Measurements from ENCODE around the gene GABBR2. TPM values are rescaled to one million over a fixed set of nuclear protein-coding genes. Genes with fewer than 3 reads are reported as not detected.

GABBR2 gene
- total RNA-seq, 4 donors from 2014 or later = 2.4 to 13.6 (median 10.0) TPM

- intact Hi-C loops (cut with DNase I) = no loop called here
- TF ChIP-seq POLR2A (IDR thresholded peaks at IDR 0.05) (no peak), CTCF (IDR thresholded peaks at IDR 0.05) (no peak)
- H3K4me3 ChIP-seq (replicated peaks in 1 of 3) = no peak overlapping the region
- no peaks in the 10 kb centered on the region for H3K4me1 ChIP-seq
- no peak for DNase-seq
- H3K27me3 ChIP-seq = no peaks in the 10 kb centered on the region
- no peak overlapping the region for H3K27ac ChIP-seq
- WGBS, 2 donors = 76 to 91% methylated on average over 2 of the region's 2 CpGs
- H3K9me3 ChIP-seq = no peaks in the 10 kb centered on the region
- no peaks in the 10 kb centered on the region for H3K36me3 ChIP-seq
Measured at GRCh38 chr9:98694943-98695342, 13.8 kb downstream of the GABBR2 start.

- no peak for DNase-seq
- Histone ChIP-seq H3K4me1 (no peaks in the 10 kb centered on the region), H3K36me3 (no peaks in the 10 kb centered on the region), H3K27me3 (no peaks in the 10 kb centered on the region), H3K27ac (no peak overlapping the region), H3K9me3 (no peaks in the 10 kb centered on the region), H3K4me3 (replicated peaks in 1 of 3) (no peak overlapping the region)
- WGBS, 2 donors = 89 to 94% methylated on average over 6 to 7 of the region's 7 CpGs
- intact Hi-C loops (cut with DNase I) = no loop called here
- TF ChIP-seq POLR2A (IDR thresholded peaks at IDR 0.05) = no peak
- no peak for TF ChIP-seq CTCF (IDR thresholded peaks at IDR 0.05)
Measured at GRCh38 chr9:98692392-98692791, 16.3 kb downstream of the GABBR2 start.

GRCh38 chr9:98691890-98692289 is 16.8 kb downstream of the GABBR2 start:
- Histone ChIP-seq H3K27ac (no peak overlapping the region), H3K36me3 (no peaks in the 10 kb centered on the region), H3K4me3 (replicated peaks in 1 of 3) (no peak overlapping the region), H3K4me1 (peaks cover 0 to under 1% of the 10 kb centered on the region in 2 donors), H3K27me3 (no peaks in the 10 kb centered on the region), H3K9me3 (no peaks in the 10 kb centered on the region)
- TF ChIP-seq CTCF (IDR thresholded peaks at IDR 0.05) (no peak), POLR2A (IDR thresholded peaks at IDR 0.05) (no peak)
- WGBS, 2 donors = 86 to 97% methylated on average over 2 to 3 of the region's 3 CpGs
- DNase-seq = no peak
- intact Hi-C loops (cut with DNase I) = no loop called here

- Histone ChIP-seq H3K4me1 (peaks cover 0 to 4% of the 10 kb centered on the region in 2 donors), H3K9me3 (no peaks in the 10 kb centered on the region), H3K27ac (no peak overlapping the region), H3K27me3 (no peaks in the 10 kb centered on the region), H3K4me3 (replicated peaks in 1 of 3) (no peak overlapping the region), H3K36me3 (no peaks in the 10 kb centered on the region)
- TF ChIP-seq POLR2A (IDR thresholded peaks at IDR 0.05) = no peak
- no peak for TF ChIP-seq CTCF (IDR thresholded peaks at IDR 0.05)
- DNase-seq = no peak
- intact Hi-C loops (cut with DNase I) = no loop called here
- 50 to 75% methylated on average over 1 of the region's 1 CpG for WGBS, 2 donors
Measured at GRCh38 chr9:98690686-98691085, 18.0 kb downstream of the GABBR2 start.

- H3K36me3 ChIP-seq = no peaks in the 10 kb centered on the region
- TF ChIP-seq POLR2A (IDR thresholded peaks at IDR 0.05) = no peak
- TF ChIP-seq CTCF (IDR thresholded peaks at IDR 0.05) = no peak
- H3K4me3 ChIP-seq (replicated peaks in 1 of 3) = no peak overlapping the region
- H3K27ac ChIP-seq = no peak overlapping the region
- H3K9me3 ChIP-seq = no peaks in the 10 kb centered on the region
- intact Hi-C loops (cut with DNase I) = no loop called here
- peaks cover 0 to 4% of the 10 kb centered on the region in 2 donors for H3K4me1 ChIP-seq
- DNase-seq = no peak
- H3K27me3 ChIP-seq = no peaks in the 10 kb centered on the region
- 88 to 93% methylated on average over 7 of the region's 7 CpGs for WGBS, 2 donors
Measured at GRCh38 chr9:98688710-98689495, 19.8 kb downstream of the GABBR2 start.
